Adipocyte (in vitro differentiated cells): Measurements from ENCODE around the gene TMEM235.
"Not testable (repeated sequence)": the region's sequence is repeated elsewhere in the genome, so short reads cannot be mapped to it uniquely, and the experiment has no call there.

Source experiments
- DNase-seq: peaks from one replicate; pipeline ENCODE4 v3.0.0-alpha.2; 2015; ENCODE audit warnings: low read depth
- H3K27me3 ChIP-seq: replicated peaks from 2 replicates; pipeline ENCODE4 v1.7.0; 2013; ENCODE audit warnings: mild to moderate bottlenecking, low read length, moderate library complexity; ENCODE audit not compliant: control insufficient read depth, insufficient read depth
- H3K36me3 ChIP-seq: 2 replicates; pipeline ENCODE4 v1.7.0; 2013; ENCODE audit warnings: low read length, mild to moderate bottlenecking, moderate library complexity; ENCODE audit not compliant: control insufficient read depth, insufficient read depth, severe bottlenecking
- H3K4me1 ChIP-seq: 2 replicates; pipeline ENCODE4 v1.7.0; 2013; ENCODE audit warnings: mild to moderate bottlenecking, low read length, moderate library complexity; ENCODE audit not compliant: control insufficient read depth, insufficient read depth
- H3K4me3 ChIP-seq: 2 replicates; pipeline ENCODE4 v1.7.0; 2013; ENCODE audit warnings: mild to moderate bottlenecking, low read length, moderate library complexity
- H3K9ac ChIP-seq: 2 replicates; pipeline ENCODE4 v1.7.0; 2013; ENCODE audit warnings: mild to moderate bottlenecking, low read length, moderate library complexity
- H3K9me3 ChIP-seq: 2 replicates; pipeline ENCODE4 v1.7.0; 2013; ENCODE audit warnings: mild to moderate bottlenecking, low read length, moderate library complexity; ENCODE audit not compliant: control insufficient read depth

Gene TMEM235

DNA sequence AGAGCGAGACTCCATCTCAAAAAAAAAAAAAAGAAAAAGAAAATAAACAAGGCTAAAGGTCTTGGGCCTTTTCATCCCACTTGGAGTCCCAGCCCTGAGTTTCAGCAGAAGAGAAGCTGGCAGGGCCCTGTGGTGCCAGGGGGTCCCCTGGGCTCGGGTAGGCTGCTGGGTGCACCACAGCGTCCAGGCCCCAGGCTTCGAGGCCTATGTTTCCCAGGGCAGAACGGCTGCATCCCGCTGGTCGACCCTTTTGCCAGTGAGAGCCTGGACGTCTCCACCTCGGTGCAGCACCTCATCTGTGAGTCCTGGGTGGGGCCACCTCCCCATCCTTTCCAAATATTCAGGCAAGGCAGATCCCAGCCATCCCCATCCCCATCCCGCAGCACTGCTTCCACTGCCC is 2.2 kb downstream of the TMEM235 start:
- Histone ChIP-seq H3K9me3 (no peaks in the 10 kb centered on the region), H3K4me3 (no peak overlapping the region), H3K9ac (no peak overlapping the region), H3K4me1 (no peaks in the 10 kb centered on the region), H3K27me3 (peaks cover 31% of the 10 kb centered on the region), H3K36me3 (no peaks in the 10 kb centered on the region)
- no peak for DNase-seq

- Histone ChIP-seq H3K9me3 (no peaks in the 10 kb centered on the region), H3K9ac (no peak overlapping the region), H3K4me3 (no peak overlapping the region), H3K27me3 (peaks cover 30% of the 10 kb centered on the region), H3K36me3 (no peaks in the 10 kb centered on the region), H3K4me1 (no peaks in the 10 kb centered on the region)
- no peak for DNase-seq
Measured at GRCh38 chr17:78234261-78234865, 2.9 kb downstream of the TMEM235 start.

GRCh38 chr17:78235022-78235421 is 3.6 kb downstream of the TMEM235 start:
- not testable (repeated sequence) for H3K9me3 ChIP-seq, H3K36me3 ChIP-seq, H3K4me1 ChIP-seq, H3K4me3 ChIP-seq, DNase-seq, H3K9ac ChIP-seq
- H3K27me3 ChIP-seq: peaks cover 30% of the 10 kb centered on the region

DNA sequence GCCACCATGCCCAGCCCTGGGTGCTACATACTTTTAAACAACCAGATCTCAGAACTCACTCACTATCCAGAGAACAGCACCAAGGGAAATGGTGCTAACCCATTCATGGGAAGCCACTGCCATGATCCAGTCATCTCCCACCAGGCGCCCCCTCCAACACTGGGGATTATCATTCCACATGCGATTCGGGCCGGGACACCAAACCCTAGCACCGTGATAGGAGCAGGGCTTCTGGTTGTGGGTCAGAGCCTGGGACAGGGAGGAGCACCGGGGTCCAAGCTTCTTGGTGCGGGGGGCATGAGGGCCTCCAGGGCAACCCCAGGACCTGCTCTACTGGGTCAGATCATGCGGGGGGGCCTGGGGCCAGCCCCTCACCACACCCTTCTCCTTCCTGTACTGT is 4.5 kb downstream of the TMEM235 start:
- no peaks in the 10 kb centered on the region for H3K36me3 ChIP-seq
- no peak overlapping the region for H3K4me3 ChIP-seq
- peaks cover 22% of the 10 kb centered on the region for H3K27me3 ChIP-seq
- no peak overlapping the region for H3K9ac ChIP-seq
- no peaks in the 10 kb centered on the region for H3K9me3 ChIP-seq
- no peaks in the 10 kb centered on the region for H3K4me1 ChIP-seq
- DNase-seq: no peak

- Histone ChIP-seq H3K9me3 (no peaks in the 10 kb centered on the region), H3K9ac (no peak overlapping the region), H3K36me3 (no peaks in the 10 kb centered on the region), H3K4me1 (no peaks in the 10 kb centered on the region), H3K4me3 (no peak overlapping the region), H3K27me3 (peaks cover 16% of the 10 kb centered on the region)
- DNase-seq: no peak
Measured at GRCh38 chr17:78236362-78237127, 5.1 kb downstream of the TMEM235 start.

DNA sequence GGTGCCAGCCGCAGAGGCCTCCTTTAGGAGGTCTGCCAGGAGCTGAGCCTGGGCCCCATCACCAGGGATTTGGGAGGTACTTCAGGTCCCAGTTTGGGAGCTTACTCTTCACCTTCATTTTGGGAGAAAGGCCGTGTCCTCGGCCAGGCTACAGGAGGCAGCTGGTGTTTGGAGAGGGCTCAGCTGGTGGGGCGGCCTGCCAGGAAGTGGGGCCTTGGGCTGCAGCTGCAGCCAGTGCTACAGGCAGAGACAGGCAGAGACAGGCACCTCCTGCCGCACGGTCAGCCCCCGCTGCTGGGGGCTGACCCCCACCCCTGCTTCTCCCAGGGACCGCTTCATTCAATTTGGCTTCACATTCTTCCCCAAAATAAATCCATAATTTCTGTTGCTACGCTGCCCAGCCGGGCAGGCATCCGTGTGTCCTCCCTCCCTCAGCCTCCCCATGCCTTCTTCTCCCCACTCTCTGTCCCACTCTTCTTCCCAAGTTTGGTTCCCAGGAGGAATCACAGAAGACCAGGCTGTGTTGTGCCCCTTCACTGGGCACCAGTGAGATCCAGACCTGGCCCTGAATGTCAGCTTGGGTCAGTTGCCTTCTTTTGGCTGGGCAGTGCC is 6.1 kb downstream of the TMEM235 start:
- DNase-seq: no peak
- H3K36me3 ChIP-seq: no peaks in the 10 kb centered on the region
- no peak overlapping the region for H3K4me3 ChIP-seq
- H3K4me1 ChIP-seq: no peaks in the 10 kb centered on the region
- H3K9ac ChIP-seq: no peak overlapping the region
- H3K27me3 ChIP-seq: peaks cover 12% of the 10 kb centered on the region
- no peaks in the 10 kb centered on the region for H3K9me3 ChIP-seq

DNA sequence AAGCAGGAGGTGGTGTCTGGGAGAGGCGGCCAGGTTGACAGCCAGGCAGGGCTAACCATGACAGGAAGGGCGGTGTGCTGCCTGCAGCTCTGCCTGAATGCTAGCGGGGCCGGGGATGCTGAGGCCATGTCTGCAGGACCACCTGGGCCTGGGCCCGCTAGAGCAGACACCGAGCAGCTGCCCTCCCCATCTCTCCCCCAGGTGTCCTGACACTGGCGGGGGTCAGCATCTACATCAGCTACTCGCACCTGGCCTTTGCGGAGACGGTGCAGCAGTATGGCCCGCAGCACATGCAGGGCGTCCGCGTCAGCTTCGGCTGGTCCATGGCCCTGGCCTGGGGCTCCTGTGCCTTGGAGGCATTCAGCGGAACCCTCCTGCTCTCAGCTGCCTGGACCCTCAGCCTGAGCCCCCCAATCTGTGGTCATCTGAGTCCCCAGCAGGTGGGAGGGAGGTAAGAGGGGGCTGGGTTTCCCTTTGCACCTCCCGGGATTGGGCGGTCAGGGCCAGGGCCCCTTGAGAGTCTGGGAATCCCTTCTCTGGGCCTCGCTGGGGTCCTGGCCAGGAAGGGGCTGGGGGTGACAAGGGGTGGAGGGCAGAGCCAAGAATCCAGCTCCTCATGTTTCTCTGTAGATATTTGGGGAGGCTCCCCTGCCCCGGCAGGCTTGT is 7.5 kb downstream of the TMEM235 start:
- Histone ChIP-seq H3K4me3 (no peak overlapping the region), H3K27me3 (peaks cover 6% of the 10 kb centered on the region), H3K4me1 (no peaks in the 10 kb centered on the region), H3K9me3 (no peaks in the 10 kb centered on the region), H3K9ac (no peak overlapping the region), H3K36me3 (no peaks in the 10 kb centered on the region)
- no peak for DNase-seq

DNA sequence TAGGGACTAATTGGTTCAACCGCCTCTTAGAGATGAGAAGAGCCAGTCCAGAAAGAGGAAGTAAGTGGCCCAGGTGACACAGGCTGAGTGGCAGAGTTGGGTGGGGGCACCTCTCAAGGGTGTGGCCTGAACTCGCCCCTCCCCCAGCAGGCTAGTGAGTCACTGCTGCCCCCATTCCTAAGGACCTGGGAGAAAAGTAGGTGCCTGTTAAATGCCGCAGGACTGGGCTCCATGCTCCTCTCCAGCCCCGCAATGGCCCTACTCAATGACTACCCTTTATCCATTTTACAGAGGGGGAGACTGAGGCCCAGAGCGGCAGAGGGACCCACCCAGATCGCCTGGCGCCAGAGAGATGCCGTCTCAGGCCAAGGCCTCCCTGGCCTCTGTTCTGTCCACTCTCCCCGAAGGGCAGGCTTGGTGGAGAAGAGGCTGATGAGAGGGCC is 8.1 kb downstream of the TMEM235 start:
- H3K36me3 ChIP-seq: no peaks in the 10 kb centered on the region
- H3K9me3 ChIP-seq: no peaks in the 10 kb centered on the region
- H3K4me3 ChIP-seq: no peak overlapping the region
- H3K4me1 ChIP-seq: no peaks in the 10 kb centered on the region
- DNase-seq: no peak
- H3K27me3 ChIP-seq: peaks cover 6% of the 10 kb centered on the region
- H3K9ac ChIP-seq: no peak overlapping the region

DNA sequence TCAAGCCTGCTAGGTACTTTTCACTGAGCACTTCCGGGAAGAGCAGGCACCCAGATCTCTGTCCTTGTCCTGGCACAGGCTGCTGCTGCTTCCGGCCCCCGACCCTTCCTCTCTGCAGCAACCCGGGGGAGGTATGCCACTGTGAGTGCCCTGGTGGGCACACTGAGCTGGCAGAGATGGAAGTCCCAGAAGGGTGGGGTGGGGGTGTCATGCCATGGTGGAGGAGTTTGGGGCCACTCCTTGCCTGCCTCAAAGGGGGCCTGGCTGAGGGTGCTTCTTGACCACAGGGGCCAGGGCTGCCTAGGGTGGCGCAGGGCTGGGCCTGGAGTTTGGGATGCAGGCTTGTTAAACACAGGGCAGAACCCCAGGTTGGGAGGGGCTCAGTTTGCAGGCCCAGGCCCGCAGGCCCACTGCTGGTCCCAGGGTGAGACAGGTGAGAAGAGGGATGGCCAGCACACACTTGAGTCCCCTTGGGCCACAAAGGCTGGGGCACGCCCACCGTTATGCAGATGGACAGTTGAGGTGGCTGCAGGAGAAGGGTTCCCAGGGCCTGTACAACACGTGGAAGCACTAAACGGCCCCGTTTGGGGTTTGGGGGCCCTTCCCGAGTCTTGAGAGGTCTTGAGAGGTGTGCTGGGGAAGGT is 8.7 kb downstream of the TMEM235 start:
- Histone ChIP-seq H3K27me3 (peaks cover 6% of the 10 kb centered on the region), H3K4me3 (no peak overlapping the region), H3K36me3 (no peaks in the 10 kb centered on the region), H3K4me1 (no peaks in the 10 kb centered on the region), H3K9me3 (no peaks in the 10 kb centered on the region), H3K9ac (no peak overlapping the region)
- no peak for DNase-seq

GRCh38 chr17:78240839-78241238 is 9.4 kb downstream of the TMEM235 start:
- H3K27me3 ChIP-seq: peaks cover 6% of the 10 kb centered on the region
- DNase-seq: no peak
- no peak overlapping the region for H3K9ac ChIP-seq
- no peaks in the 10 kb centered on the region for H3K9me3 ChIP-seq
- no peaks in the 10 kb centered on the region for H3K4me1 ChIP-seq
- no peak overlapping the region for H3K4me3 ChIP-seq
- H3K36me3 ChIP-seq: no peaks in the 10 kb centered on the region
